GM19467 (cell line): ENCODE data around the gene KIAA0586.
"Not testable (repeated sequence)": the region's sequence is repeated elsewhere in the genome, so short reads cannot be mapped to it uniquely, and the experiment has no call there.

Experiments used
- ATAC-seq: cut with Tn5 transposase; IDR thresholded peaks from one replicate; pipeline ENCODE4 v1.9.1; 2021; ENCODE audit warnings: mild to moderate bottlenecking, moderate library complexity; ENCODE audit not compliant: unreplicated experiment

KIAA0586 gene

DNA sequence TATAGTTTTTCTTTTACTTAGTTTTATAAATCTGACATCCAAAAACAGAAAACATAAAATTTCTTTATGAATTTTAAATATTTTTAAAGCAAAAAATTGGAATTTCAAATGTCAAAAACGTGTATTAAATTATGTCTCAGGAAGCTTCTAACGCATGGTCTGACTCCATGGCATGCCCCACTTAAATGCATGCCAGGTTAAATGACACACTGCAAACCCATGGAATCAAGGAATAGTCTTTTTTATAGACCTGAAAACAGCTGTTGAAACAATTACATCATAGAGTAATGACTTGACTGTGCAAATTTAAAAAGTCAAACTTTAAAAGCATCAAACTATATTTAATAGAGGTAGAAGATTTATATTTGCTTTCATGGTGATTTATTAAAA is 114.1 kb downstream of the KIAA0586 start:
- no peak for ATAC-seq

- no peak for ATAC-seq
These were observed 115.7 kb downstream of the KIAA0586 start for GRCh38 chr14:58543253-58543652.

DNA sequence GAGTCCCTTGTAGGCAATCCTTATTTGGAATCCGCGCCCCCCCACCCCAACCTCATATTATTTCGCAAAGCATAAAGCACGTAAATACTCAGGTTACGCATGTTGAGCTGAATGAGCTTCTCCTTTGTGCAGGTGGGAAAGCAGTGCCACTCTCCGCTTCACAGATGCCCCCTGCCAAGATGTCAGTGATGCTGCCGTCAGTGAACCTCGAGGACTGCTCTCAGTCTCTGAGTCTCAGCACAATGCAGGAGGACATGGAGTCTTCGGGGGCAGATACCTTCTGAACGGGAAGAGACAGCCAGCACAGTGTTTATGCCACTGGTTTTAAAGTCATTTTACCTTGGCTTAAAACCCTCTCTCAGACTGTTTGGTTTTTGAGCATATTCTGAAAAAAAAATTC is 120.1 kb downstream of the KIAA0586 start:
- ATAC-seq = no peak

GRCh38 chr14:58549105-58549757 is 121.7 kb downstream of the KIAA0586 start:
- ATAC-seq = no peak

DNA sequence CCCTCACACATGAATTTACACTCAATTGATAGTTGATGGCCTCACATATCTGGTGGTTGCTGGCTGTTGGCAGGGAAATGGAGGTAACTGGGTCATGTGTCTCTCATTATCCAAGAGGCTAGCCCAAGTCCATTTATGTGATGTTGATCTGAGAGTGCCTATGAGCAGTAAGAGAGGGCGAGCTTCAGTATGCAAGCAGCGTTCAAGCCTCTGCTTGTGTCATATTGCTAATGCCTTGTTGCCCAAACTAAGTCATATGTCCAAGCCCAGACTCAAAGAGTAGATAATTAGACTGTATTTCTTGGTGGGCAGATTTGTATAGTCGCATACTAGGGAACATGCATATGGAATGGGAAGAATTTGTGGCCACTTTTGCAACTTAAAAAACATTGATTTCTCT is 126.4 kb downstream of the KIAA0586 start:
- ATAC-seq = no peak

- no peak for ATAC-seq
These were observed 128.1 kb downstream of the KIAA0586 start for GRCh38 chr14:58555647-58556046.

DNA sequence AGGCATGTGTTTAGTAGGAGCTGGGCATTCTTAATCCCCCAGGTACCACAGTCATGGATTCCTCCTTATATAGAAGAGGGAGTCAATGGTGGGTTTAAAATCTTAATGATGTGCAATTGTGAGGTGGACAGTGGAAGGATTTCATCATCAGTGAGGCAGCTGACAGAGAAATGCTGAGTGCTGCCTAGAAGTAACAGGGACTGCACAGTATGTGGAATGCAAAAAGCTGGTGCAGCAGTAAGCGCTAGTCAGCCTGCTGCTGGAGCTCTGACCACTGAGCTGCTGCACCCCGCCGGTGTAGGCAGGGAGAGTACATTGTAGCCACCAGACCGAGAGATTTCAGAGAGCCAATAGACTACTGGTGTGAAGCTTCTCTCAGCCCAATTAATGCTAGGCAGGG is 129.7 kb downstream of the KIAA0586 start:
- ATAC-seq = no peak

- no peak for ATAC-seq
These were observed 132.7 kb downstream of the KIAA0586 start for GRCh38 chr14:58560208-58560607.

DNA sequence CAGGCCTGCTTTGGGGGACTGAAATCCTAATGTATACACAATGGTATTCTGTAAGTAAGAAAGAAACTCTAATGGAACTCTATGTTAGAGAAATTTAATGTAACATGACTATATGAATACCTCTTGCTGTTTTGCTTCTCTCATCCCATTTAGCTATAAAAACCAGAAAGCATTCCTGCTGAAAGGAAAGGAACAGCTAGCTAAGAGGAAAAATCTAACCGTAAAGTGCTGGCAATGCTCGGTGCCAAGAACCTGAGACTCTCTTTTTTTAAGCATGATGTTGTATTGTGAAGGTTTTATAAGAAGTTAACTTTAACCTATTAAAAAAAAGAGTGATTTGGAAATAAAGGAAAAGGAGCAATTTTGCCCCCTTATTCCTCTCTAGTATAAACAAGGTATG is 134.6 kb downstream of the KIAA0586 start:
- ATAC-seq = no peak

- no peak for ATAC-seq
These were observed 136.5 kb downstream of the KIAA0586 start for GRCh38 chr14:58563978-58564377.

DNA sequence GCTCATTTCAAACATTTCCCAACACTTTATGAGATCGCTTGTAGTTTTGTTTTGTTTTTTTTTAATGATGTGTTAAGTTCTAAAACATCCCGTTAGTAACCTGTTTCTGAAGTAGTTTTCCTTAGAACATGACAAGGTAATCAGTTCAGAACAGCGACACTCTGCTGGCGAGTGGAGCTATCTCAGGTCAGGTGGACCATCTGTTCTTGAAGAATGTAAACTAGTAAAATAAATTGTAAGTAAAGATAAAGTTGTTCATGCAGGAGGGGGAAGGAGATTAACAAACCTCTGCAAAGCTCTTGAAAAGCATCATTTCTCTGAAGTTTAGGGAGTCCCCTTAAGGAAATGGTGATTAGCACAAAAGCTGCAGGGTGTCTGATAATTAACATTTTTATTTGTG is 138.3 kb downstream of the KIAA0586 start:
- no peak for ATAC-seq

- ATAC-seq = no peak
These were observed 139.5 kb downstream of the KIAA0586 start for GRCh38 chr14:58566979-58567378.

DNA sequence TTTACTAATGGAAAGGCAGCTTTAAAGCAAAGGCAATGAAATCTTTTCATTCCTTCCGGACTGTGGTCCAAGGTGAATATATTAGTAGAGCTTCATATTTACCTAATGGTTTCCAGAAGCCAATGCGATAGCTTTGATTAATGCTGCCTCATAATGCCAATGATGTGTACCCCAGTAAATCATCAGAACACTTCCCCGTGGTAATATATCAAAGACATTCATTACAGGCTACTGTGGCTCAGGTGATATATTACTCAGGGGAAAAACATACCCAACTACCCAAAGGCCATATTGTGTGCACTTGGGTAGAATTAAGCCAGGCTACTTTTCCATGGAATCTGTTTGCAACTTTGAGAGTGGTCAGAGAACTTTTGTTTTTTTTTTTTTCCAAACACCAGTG is 140.8 kb downstream of the KIAA0586 start:
- no peak for ATAC-seq

GRCh38 chr14:58571256-58571655 is 143.7 kb downstream of the KIAA0586 start:
- ATAC-seq = no peak

DNA sequence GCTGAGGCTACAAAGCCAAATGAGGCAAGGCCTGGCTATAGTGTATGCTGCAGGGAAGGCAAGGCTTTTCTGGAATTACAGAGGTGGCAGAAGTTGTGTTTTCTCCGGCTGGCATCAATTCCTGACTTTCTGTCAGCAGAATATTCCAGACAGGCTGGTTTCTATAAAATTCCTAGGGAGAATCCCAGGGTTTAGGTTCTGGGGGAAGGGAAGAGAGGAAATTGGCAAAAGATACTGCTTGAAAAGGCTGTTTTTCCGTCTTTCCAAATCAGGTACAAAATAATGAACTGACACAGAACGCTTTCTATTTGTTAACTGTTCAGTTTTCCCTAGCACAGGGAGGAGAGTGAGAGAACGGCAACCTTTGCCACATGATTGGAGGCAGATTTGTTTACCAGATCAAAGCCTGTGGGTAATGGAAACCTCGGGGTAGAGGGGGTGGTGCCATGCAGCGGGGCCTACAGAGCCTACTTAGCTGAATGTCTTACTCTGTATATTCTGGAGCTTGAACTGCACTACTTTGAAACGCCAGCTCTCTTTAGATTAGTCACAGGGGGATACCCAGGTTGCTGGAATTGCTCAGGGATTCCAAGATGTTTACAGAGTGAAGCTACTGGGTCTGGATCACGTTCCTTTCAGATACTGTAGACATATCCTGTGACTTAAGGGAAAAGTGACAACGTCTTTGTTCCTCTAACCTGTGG is 144.4 kb downstream of the KIAA0586 start:
- ATAC-seq = no peak

DNA sequence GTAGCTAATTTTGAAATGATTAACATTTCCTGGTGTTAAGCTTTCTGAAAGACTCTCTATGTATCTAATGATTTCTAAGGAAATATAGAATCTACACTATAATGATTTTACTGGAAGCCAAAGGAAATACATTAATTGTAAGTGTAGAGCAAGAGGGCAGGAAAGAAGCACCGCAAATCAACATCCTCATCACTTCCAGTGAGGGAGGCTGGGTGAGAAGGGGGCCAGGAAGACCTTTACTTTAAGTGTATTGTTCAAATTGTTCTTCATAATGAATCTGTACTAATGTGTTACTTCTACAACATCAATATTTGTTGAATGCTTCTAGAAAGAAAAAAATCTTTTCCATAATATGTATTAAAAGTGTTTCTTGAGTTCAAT is 144.9 kb downstream of the KIAA0586 start:
- ATAC-seq = no peak

GRCh38 chr14:58572863-58573262 is 145.3 kb downstream of the KIAA0586 start:
- no peak for ATAC-seq

GRCh38 chr14:58574623-58575022 is 147.1 kb downstream of the KIAA0586 start:
- no peak for ATAC-seq

DNA sequence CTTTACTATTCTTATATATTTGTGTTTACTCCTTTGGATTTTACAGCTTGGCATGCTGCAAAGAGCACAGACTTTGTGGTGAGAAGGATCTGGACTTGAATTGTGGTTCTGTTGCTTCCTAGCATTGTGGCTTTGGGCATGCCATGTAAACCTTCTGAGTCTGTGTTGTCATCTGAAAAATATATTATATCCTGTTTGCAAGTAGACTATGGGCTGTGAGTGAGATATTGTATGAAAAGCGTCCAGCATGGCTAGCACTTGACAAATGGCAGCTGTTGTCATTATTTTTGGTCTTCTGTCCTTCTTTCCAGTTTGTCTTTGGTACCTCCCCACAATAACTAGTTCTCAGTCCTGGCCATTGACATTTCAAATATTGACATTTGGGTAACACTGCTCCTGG is 148.4 kb downstream of the KIAA0586 start:
- no peak for ATAC-seq

DNA sequence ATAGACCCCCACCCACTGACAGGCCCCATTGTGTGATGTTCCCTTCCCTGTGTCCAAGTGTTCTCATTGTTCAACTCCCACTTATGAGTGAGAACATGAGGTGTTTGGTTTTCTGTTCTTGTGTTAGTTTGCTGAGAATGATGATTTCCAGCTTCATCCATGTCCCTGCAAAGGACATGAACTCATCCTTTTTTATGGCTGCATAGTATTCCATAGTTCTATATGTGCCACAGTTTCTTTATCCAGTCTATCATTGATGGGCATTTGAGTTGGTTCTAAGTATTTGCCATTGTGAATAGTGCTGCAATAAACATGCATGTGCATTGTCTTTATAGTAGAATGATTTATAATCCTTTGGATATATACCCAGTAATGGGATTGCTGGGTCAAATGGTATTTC is 152.5 kb downstream of the KIAA0586 start:
- not testable (repeated sequence) for ATAC-seq

- not testable (repeated sequence) for ATAC-seq
These were observed 153.9 kb downstream of the KIAA0586 start for GRCh38 chr14:58581389-58581788.

GRCh38 chr14:58584383-58584782 is 156.9 kb downstream of the KIAA0586 start:
- ATAC-seq = no peak

GRCh38 chr14:58587271-58587670 is 159.8 kb downstream of the KIAA0586 start:
- ATAC-seq = no peak
